Transverse colon (tissue), 4 donors: ENCODE measurements around the gene GPR89A.

ENCODE experiments used
- CTCF ChIP-seq, 5 experiments: fragments of 200-600 bp in 3 of 5; fragments of 450-650 bp in 2 of 5; sonication (generic) in 3 of 5; IDR thresholded peaks; 1 replicate in 2 of 5; 2 replicates in 3 of 5; pipeline ENCODE4 v1.5.1; 2016 to 2017; ENCODE audit warnings: antibody characterized with exemption in 5 of 5, inconsistent platforms in 3 of 5, mild to moderate bottlenecking in 2 of 5, moderate library complexity in 1 of 5
- EP300 ChIP-seq: sonication (generic); formaldehyde crosslinking; IDR thresholded peaks from one replicate; pipeline ENCODE4 v1.6.1; 2017; ENCODE audit warnings: antibody characterized with exemption, low read depth
- POLR2A ChIP-seq: fragments of 450-650 bp; IDR thresholded peaks from one replicate; pipeline ENCODE4 v1.6.1; 2016; ENCODE audit warnings: antibody characterized with exemption, mild to moderate bottlenecking, moderate library complexity
- POLR2AphosphoS5 ChIP-seq, 3 donors: sonication (generic); formaldehyde crosslinking; IDR thresholded peaks; one replicate each; pipeline ENCODE4 v1.6.1; 2016; ENCODE audit warnings: antibody characterized with exemption in 3 of 3

GRCh38 chr1:145711213-145711651 lies 103.4 kb downstream of the GPR89A start:
- TF ChIP-seq CTCF (IDR thresholded peaks at IDR 0.05) (no peak), EP300 (no peak), POLR2A (no peak), POLR2AphosphoS5 (IDR thresholded peaks at IDR 0.05) (no peak)
